ENCODE measurements around the gene GDPD4.

The GDPD4 gene

DNA sequence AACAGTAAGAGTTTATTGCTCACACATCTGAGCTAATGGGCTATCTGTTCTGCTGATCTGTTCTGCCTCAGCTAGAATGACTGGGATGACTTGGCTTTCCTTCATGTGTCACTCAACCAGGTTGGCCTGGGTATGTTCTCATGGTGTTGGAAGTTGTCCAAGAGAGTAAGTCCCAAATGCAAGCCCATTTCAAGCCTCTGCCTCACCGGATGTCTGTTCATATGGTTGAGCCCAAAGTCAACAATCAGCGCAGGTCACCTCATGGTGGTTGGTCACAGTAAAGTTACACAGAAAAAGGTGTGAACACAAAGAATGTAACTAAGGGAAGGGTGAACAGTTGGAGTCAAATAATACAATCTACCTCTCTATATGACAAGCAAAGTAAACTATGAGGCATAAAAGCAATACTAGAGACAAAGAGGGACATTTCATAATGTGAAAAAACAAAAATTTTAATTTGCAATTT is 1.9 kb downstream of the GDPD4 start:
- TF ChIP-seq, protein P1, sequence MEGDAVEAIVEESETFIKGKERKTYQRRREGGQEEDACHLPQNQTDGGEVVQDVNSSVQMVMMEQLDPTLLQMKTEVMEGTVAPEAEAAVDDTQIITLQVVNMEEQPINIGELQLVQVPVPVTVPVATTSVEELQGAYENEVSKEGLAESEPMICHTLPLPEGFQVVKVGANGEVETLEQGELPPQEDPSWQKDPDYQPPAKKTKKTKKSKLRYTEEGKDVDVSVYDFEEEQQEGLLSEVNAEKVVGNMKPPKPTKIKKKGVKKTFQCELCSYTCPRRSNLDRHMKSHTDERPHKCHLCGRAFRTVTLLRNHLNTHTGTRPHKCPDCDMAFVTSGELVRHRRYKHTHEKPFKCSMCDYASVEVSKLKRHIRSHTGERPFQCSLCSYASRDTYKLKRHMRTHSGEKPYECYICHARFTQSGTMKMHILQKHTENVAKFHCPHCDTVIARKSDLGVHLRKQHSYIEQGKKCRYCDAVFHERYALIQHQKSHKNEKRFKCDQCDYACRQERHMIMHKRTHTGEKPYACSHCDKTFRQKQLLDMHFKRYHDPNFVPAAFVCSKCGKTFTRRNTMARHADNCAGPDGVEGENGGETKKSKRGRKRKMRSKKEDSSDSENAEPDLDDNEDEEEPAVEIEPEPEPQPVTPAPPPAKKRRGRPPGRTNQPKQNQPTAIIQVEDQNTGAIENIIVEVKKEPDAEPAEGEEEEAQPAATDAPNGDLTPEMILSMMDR (IDR thresholded peaks at IDR 0.05; ENCODE audit: low read depth, low read length): no peak

GRCh38 chr11:77294040-77294439 is 7.4 kb downstream of the GDPD4 start:
- no peak for DNase-seq (ENCODE audit: extremely low read depth, low read depth)
- TF ChIP-seq, protein P1 (IDR thresholded peaks at IDR 0.05; ENCODE audit: low read depth, low read length): no peak

More for the DNA sequence above, 1.9 kb downstream of the GDPD4 start:
- DNase-seq (ENCODE audit: extremely low read depth, low read depth): no peak

DNA sequence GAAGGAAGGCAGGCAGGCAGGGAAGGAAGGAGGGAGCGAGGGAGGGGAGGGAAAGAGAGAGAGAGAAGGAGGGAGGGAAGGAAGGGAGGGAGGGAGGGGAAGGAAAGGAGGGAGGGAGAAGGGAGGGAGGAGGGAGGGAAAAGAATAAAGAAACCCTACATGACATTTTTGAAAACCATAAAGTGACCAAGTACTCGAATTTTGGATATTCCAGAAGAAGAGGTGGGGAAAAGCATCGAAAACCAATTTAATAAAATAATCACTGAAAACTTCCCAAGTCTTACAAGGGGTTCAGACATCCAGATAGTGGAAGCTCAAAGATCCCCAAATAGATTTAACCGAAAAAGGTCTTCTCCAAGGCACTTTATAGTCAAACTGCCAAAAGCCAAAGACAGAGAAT is 11.7 kb downstream of the GDPD4 start:
- TF ChIP-seq, protein P1 (IDR thresholded peaks at IDR 0.05; ENCODE audit: low read depth, low read length): no peak
- DNase-seq (ENCODE audit: extremely low read depth, low read depth): no peak

DNA sequence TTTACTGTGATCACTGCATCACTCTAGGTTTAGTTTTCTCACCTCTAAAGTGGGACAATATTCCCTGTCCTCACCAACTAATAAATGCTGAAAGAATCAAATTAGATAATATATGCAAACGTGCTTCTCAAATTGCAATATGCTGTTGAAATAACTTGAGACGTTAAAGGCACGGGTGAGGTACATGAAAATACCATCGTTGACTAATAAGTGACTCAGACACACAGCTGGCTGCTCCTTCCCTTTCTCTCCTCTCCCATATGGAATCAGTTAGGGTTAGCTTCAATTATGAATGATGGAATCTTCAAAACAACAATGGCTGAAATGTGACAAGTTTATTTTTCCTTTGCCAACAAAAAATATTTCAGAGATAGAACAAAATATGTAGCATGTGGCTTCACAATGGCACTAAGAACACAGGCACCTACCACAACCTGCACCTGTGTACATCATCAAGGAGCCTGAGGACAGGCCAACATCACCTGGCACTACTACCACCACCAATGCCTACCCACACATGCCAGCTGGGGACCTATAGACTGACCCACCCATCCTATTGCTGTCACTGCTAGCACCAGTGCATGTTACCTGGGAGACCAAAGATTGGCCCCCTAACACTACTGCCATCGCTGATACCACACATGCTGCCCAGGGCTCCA is 13.7 kb downstream of the GDPD4 start:
- DNase-seq (ENCODE audit: extremely low read depth, low read depth): peak; percentile 81
- TF ChIP-seq, protein P1 (IDR thresholded peaks at IDR 0.05; ENCODE audit: low read depth, low read length): no peak

DNA sequence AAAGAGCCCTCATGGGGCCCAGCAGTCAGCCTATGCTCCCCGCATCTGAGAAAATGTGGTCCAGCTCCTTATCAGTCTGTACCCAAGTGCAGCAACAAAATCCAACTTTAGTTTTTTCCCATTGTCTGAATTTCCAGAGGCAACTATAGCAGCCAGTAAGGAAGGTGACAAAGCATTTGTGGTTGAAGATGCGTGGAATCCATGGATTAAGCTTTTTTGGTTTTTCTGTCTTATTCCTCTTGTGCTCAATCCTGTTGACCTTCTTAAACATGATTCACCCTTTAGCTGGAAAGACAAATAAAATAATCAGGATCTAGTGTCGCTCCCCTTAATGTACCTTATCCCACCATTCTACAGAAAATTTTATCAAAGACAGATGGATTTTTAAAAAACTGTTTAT is 14.3 kb downstream of the GDPD4 start:
- DNase-seq (ENCODE audit: extremely low read depth, low read depth): no peak

DNA sequence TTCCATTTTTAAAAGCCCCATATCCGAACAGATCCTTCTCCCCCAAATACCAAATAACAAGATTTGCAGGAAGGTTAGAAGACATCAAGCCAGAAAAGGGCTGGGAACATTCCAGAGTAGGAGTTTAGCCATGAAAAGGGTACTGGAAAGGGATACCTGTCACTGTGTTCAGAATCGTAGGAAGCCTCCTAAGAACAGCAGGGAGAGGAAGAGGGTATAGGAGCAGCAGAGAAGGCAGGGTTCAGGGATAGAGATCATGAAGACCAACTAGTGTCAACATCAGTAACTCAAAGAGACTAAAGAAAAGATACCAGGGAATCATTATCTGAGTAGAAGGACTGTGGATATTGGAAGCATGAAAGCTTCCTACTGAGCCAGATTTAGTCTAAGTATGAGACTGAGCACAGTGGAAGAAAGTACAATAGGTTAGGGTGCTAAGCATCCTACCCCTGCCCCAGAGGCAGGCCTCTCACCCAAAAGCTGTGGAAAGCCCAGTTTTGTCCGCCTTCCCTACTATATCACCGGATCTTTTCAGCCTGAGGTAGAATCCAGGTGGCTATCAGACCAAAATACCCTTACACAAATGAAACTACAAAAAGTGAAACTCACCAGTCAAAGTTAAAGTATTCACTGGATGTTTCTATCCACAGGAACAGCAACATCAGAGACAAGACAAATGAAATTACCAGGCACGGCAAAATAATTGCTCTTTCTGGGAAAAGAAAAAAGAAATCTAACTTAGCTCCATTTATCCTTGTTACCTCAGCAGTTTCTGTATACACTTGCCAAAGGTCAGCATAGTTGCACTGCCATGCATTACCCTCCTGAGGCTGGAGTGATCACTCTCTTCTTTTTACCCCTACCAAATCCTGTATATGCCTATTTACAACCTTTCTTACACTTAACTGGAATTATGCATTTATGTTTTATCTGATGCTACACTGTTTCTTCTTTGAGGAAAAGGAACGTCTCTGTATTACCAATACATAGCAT is 16.7 kb downstream of the GDPD4 start:
- DNase-seq (ENCODE audit: extremely low read depth, low read depth): no peak
- TF ChIP-seq, protein P1 (IDR thresholded peaks at IDR 0.05; ENCODE audit: low read depth, low read length): no peak

More for the DNA sequence above, 14.3 kb downstream of the GDPD4 start:
- TF ChIP-seq, protein P1 (IDR thresholded peaks at IDR 0.05; ENCODE audit: low read depth, low read length): no peak

DNA sequence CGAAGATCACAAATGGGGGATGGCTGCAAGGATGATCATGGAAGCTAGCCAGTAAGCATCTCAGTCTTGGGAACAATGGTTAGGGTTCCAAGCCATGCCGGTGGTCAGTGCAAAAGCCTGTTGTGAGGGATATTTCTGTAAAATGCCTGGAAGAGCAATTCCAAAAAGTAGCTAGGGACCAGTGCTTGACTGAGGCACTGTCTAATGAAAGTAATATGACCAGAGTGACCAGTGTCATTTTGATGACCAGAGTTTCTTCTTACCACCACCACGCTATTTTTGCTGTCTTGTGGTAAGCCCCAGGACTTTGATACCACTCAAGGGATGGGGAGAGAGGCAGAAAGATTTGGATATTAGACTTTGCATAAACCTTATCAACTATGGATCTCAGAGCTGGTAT is 18.4 kb downstream of the GDPD4 start:
- TF ChIP-seq, protein P1 (IDR thresholded peaks at IDR 0.05; ENCODE audit: low read depth, low read length): no peak
- no peak for DNase-seq (ENCODE audit: extremely low read depth, low read depth)
